GM10847 (cell line): ENCODE data around the gene ITGAL.

Experiments used
- POLR2A ChIP-seq: IDR thresholded peaks from 2 replicates; pipeline ENCODE4 v1.6.1; 2011; ENCODE audit not compliant: insufficient read length; ENCODE audit errors: extremely low read depth

Gene ITGAL

GRCh38 chr16:30478766-30479478 lies 6.4 kb downstream of the ITGAL start:
- TF ChIP-seq POLR2A: no peak

- TF ChIP-seq POLR2A: no peak
These were observed 8.8 kb downstream of the ITGAL start for GRCh38 chr16:30481381-30481780.

- TF ChIP-seq POLR2A: no peak
These were observed 9.8 kb downstream of the ITGAL start for GRCh38 chr16:30482366-30482765.

GRCh38 chr16:30484887-30485286 lies 12.3 kb downstream of the ITGAL start:
- no peak for TF ChIP-seq POLR2A

DNA sequence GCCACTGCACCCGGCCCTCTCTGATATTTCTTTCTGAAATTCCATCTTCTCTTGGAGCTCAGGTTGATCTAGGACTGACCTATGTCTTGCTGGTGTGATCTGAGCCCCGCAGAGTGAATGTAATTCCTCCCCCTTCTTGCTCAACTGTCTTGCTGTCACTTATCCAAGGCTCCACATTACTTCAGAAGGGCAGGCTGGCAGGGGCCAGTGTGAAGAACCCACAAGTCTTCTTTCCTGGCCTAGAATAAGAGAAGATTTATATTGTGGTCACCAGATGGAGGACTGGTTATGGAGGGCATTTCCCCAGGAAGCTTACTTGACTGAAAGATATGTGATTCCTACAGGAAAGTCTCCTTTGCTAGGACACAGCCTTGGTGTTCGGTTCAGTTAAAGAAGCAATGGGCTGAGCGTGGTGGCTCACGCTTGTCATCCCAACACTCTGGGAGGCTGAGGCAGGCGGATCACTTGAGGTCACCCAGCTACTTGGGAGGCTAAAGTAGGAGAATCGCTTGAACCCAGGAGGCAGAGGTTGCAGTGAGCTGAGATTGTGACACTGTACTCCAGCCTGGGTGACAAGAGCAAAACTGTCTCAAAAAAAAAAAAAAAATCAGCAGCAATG lies 13.4 kb downstream of the ITGAL start:
- TF ChIP-seq POLR2A: no peak

GRCh38 chr16:30488764-30489605 lies 16.4 kb downstream of the ITGAL start:
- TF ChIP-seq POLR2A: no peak

- no peak for TF ChIP-seq POLR2A
These were observed 17.7 kb downstream of the ITGAL start for GRCh38 chr16:30490210-30490609.

- no peak for TF ChIP-seq POLR2A
These were observed 18.7 kb downstream of the ITGAL start for GRCh38 chr16:30491229-30491628.

DNA sequence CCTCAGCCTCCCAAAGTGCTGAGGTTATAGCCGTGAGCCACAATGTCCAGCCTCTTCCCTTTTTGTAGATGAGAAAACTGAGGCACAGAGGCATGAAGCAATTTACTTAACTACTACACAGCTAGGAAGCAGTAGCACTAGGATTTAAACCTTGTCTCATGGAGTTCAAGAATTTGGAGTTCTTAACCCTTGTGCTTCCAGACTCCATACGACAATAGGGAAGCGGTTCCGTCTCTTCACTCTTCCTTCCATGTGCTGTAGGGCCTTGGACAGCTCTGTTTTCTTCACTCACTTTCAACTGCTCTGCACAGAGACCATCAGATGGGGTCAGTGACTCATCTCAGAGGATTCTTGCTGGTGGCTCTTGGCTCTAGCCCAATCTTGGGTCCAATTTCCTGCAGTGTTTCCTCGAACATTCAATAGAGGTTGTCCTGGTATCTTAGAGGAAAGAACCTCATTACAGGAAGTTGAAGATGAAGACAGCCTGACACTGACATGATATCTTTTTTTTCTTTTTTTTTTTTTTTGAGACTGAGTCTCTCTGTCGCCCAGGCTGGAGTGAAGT lies 19.3 kb downstream of the ITGAL start:
- no peak for TF ChIP-seq POLR2A

- TF ChIP-seq POLR2A: no peak
These were observed 21.5 kb downstream of the ITGAL start for GRCh38 chr16:30493941-30494488.

DNA sequence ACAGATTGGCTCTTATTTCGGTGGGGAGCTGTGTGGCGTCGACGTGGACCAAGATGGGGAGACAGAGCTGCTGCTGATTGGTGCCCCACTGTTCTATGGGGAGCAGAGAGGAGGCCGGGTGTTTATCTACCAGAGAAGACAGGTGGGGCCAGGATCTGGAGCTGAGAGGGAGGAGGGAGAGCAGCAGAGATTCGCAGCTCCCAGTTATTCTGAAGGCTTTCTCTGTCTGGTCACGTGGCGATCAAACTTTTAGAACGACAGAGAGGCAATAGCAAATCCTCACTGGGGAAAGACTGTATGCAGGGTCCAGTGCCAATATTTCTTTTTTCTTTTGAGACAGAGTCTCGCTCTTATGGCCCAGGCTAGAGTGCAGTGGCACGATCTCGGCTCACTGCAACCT lies 22.2 kb downstream of the ITGAL start:
- no peak for TF ChIP-seq POLR2A

DNA sequence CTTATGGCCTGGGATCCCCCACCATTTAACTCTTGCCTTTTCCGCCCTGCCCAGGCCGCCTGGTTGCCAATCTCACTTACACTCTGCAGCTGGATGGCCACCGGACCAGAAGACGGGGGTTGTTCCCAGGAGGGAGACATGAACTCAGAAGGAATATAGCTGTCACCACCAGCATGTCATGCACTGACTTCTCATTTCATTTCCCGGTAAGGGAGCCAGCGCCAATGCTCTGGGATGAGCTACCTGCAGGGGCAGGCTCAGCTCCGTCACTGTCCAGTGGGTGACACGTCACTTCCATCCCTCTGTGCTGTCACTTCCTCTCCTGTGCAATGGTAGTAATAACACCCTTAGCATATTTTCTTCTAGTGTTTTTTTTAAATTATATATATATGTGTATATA lies 26.7 kb downstream of the ITGAL start:
- no peak for TF ChIP-seq POLR2A

- no peak for TF ChIP-seq POLR2A
These were observed 31.1 kb downstream of the ITGAL start for GRCh38 chr16:30503403-30504296.

GRCh38 chr16:30509081-30509765 lies 36.7 kb downstream of the ITGAL start:
- no peak for TF ChIP-seq POLR2A

GRCh38 chr16:30510376-30510938 lies 37.9 kb downstream of the ITGAL start:
- TF ChIP-seq POLR2A: no peak
